H1 (cell line): ENCODE data around the gene SMIM1. TPM values are rescaled to one million over a fixed set of nuclear protein-coding genes. Genes with fewer than 3 reads are reported as not detected.

Experiments used
- CTCF ChIA-PET: fragments of 300-600 bp; sonication (Branson Sonifier 250); formaldehyde crosslinking; loops from one replicate; lab custom pipeline; 2021; ENCODE audit not compliant: partially characterized antibody; lab: Charles Lee
- POLR2A ChIA-PET: fragments of 300-600 bp; sonication (Branson Sonifier 250); formaldehyde crosslinking; loops from one replicate; lab custom pipeline; 2021; ENCODE audit warnings: inconsistent platforms; ENCODE audit not compliant: partially characterized antibody; lab: Charles Lee
- DNase-seq, 2 experiments: peaks; one replicate each; pipeline versions ENCODE4 v3.0.0 to v3.0.0-alpha.2; 2010 to 2022; ENCODE audit warnings: low spot score in 2 of 2, low read depth in 1 of 2, mixed read lengths in 1 of 2
- FAIRE-seq: peaks from 2 replicates; lab custom pipeline; 2011; peaks lifted over from hg19 to GRCh38; lab: Jason Lieb, UNC
- H2AFZ ChIP-seq: 2 replicates; pipeline ENCODE4 v1.8.1; 2012; ENCODE audit warnings: low read length, inconsistent platforms
- H2AK5ac ChIP-seq: 2 replicates; pipeline ENCODE4 v1.6.1; 2013; ENCODE audit warnings: low read depth, low read length
- H2BK120ac ChIP-seq: replicated peaks from 2 replicates; pipeline ENCODE3; 2013; ENCODE audit warnings: low read depth, low read length, inconsistent platforms
- H2BK12ac ChIP-seq: 2 replicates; pipeline ENCODE4 v1.6.1; 2013; ENCODE audit warnings: low read depth, low read length
- H2BK15ac ChIP-seq: 2 replicates; pipeline ENCODE4 v1.6.1; 2013; ENCODE audit warnings: low read length
- H2BK20ac ChIP-seq: 2 replicates; pipeline ENCODE4 v1.6.1; 2013; ENCODE audit warnings: low read length
- H2BK5ac ChIP-seq: 2 replicates; pipeline ENCODE4 v1.6.1; 2013; ENCODE audit warnings: low read depth, low read length
- H3K14ac ChIP-seq: 2 replicates; pipeline ENCODE4 v1.6.1; 2013; ENCODE audit warnings: inconsistent platforms; ENCODE audit not compliant: insufficient read length
- H3K18ac ChIP-seq: 2 replicates; pipeline ENCODE4 v1.6.1; 2013; ENCODE audit warnings: low read length; ENCODE audit errors: extremely low read depth
- H3K23ac ChIP-seq: 2 replicates; pipeline ENCODE4 v1.6.1; 2013; ENCODE audit warnings: inconsistent platforms; ENCODE audit not compliant: insufficient read length
- H3K23me2 ChIP-seq: 2 replicates; pipeline ENCODE4 v1.6.1; 2013; ENCODE audit warnings: low read depth, low read length
- H3K27ac ChIP-seq: 2 replicates; pipeline ENCODE4 v1.6.1; 2011; ENCODE audit warnings: low read depth, low read length, inconsistent platforms
- H3K27me3 ChIP-seq, 4 experiments: replicated peaks in 1 of 4; 1 replicate in 1 of 4; 2 replicates in 3 of 4; pipeline versions ENCODE4 v1.6.1 to v1.8.1; 2011 to 2013; ENCODE audit warnings: low read length in 3 of 4, mild to moderate bottlenecking in 3 of 4, inconsistent platforms in 2 of 4, mixed read lengths in 2 of 4, moderate library complexity in 1 of 4; ENCODE audit not compliant: control insufficient read depth in 3 of 4, insufficient read depth in 3 of 4; ENCODE audit errors: extremely low read depth in 1 of 4
- H3K36me3 ChIP-seq, 4 experiments: 2 replicates each; pipeline versions ENCODE4 v1.6.1 to v1.8.1; 2011 to 2013; ENCODE audit warnings: mild to moderate bottlenecking in 4 of 4, low read length in 3 of 4, moderate library complexity in 2 of 4, control low read depth in 1 of 4, inconsistent platforms in 1 of 4; ENCODE audit not compliant: insufficient read depth in 4 of 4, control insufficient read depth in 2 of 4
- H3K4ac ChIP-seq: replicated peaks from 2 replicates; pipeline ENCODE3; 2013; ENCODE audit warnings: low read length, low read depth, mixed read lengths, inconsistent platforms; ENCODE audit not compliant: insufficient read length
- H3K4me1 ChIP-seq, 4 experiments: replicated peaks in 1 of 4; 1 replicate in 1 of 4; 2 replicates in 3 of 4; pipeline versions ENCODE4 v1.6.1 to v1.8.1; 2011 to 2013; ENCODE audit warnings: low read length in 3 of 4, inconsistent platforms in 2 of 4, mixed read lengths in 1 of 4; ENCODE audit not compliant: insufficient read depth in 4 of 4, control insufficient read depth in 3 of 4
- H3K4me2 ChIP-seq, 2 experiments: 2 replicates each; pipeline versions ENCODE4 v1.6.1 to v1.8.1; 2011 to 2013; ENCODE audit warnings: low read depth in 2 of 2, low read length in 2 of 2, control low read depth in 1 of 2, inconsistent platforms in 1 of 2, mild to moderate bottlenecking in 1 of 2; ENCODE audit not compliant: insufficient read depth in 1 of 2
- H3K4me3 ChIP-seq, 4 experiments: fragments of 200-600, 300-600 bp in 1 of 4; sonication (generic), shearing (Covaris generic), sonication (Bioruptor Twin) in 1 of 4; 2 replicates each; pipeline versions ENCODE4 v1.5.1 to v1.8.1; 2011 to 2016; ENCODE audit warnings: low read length in 4 of 4, low read depth in 3 of 4, control low read depth in 2 of 4, inconsistent platforms in 2 of 4, mild to moderate bottlenecking in 2 of 4, mixed read lengths in 1 of 4, moderate library complexity in 1 of 4; ENCODE audit not compliant: insufficient read depth in 2 of 4; ENCODE audit errors: extremely low read depth in 1 of 4
- H3K56ac ChIP-seq: replicated peaks from 2 replicates; pipeline ENCODE3; 2013; ENCODE audit warnings: low read depth, mild to moderate bottlenecking, mixed read lengths, low read length, inconsistent platforms; ENCODE audit not compliant: insufficient read length
- H3K79me1 ChIP-seq: 2 replicates; pipeline ENCODE4 v1.6.1; 2013; ENCODE audit warnings: low read depth, low read length, control low read depth
- H3K79me2 ChIP-seq, 2 experiments: 2 replicates each; pipeline versions ENCODE4 v1.6.1 to v1.8.1; 2012 to 2013; ENCODE audit warnings: low read length in 2 of 2, mild to moderate bottlenecking in 2 of 2, inconsistent platforms in 1 of 2; ENCODE audit not compliant: insufficient read depth in 2 of 2, control insufficient read depth in 1 of 2
- H3K9ac ChIP-seq, 4 experiments: replicated peaks in 1 of 4; 1 replicate in 1 of 4; 2 replicates in 3 of 4; pipeline versions ENCODE4 v1.6.1 to v1.8.1; 2011 to 2013; ENCODE audit warnings: low read depth in 3 of 4, low read length in 3 of 4, control low read depth in 2 of 4, mild to moderate bottlenecking in 2 of 4, moderate library complexity in 2 of 4, inconsistent platforms in 1 of 4; ENCODE audit errors: extremely low read depth in 1 of 4
- H3K9me3 ChIP-seq, 2 experiments: 2 replicates each; pipeline versions ENCODE4 v1.6.1 to v1.8.1; 2012 to 2013; ENCODE audit warnings: mild to moderate bottlenecking in 2 of 2, moderate library complexity in 2 of 2, control low read depth in 1 of 2, inconsistent platforms in 1 of 2, low read depth in 1 of 2, low read length in 1 of 2, mixed read lengths in 1 of 2; ENCODE audit not compliant: insufficient read depth in 2 of 2
- H4K20me1 ChIP-seq, 2 experiments: replicated peaks in 1 of 2; 2 replicates each; pipeline versions ENCODE3 to v1.8.1; 2011 to 2013; ENCODE audit warnings: inconsistent platforms in 2 of 2, low read length in 2 of 2, mild to moderate bottlenecking in 1 of 2; ENCODE audit not compliant: insufficient read depth in 2 of 2, control insufficient read depth in 1 of 2
- H4K5ac ChIP-seq: 2 replicates; pipeline ENCODE4 v1.6.1; 2013; ENCODE audit warnings: low read length, low read depth, mixed read lengths, inconsistent platforms; ENCODE audit not compliant: insufficient read length
- H4K8ac ChIP-seq: 2 replicates; pipeline ENCODE4 v1.8.0; 2013; ENCODE audit warnings: mild to moderate bottlenecking, moderate library complexity, low read length, inconsistent platforms; ENCODE audit not compliant: insufficient read depth; ENCODE audit errors: extremely low read depth
- H4K91ac ChIP-seq: replicated peaks from 2 replicates; pipeline ENCODE3; 2013; ENCODE audit warnings: low read length, mixed read lengths, inconsistent platforms; ENCODE audit not compliant: insufficient read length
- BACH1 ChIP-seq: IDR thresholded peaks from 2 replicates; pipeline ENCODE4 v1.6.1; 2012; ENCODE audit warnings: low read length, improper control_type of control experiment
- BRCA1 ChIP-seq: IDR thresholded peaks from 2 replicates; pipeline ENCODE4 v1.6.1; 2012; ENCODE audit warnings: low read depth, low read length, improper control_type of control experiment
- CBX5 ChIP-seq: fragments of 300-800, 300-1000 bp; sonication (generic); IDR thresholded peaks from 2 replicates; pipeline ENCODE4 v1.7.1; 2016; ENCODE audit warnings: antibody characterized with exemption, low read length, low read depth
- CEBPB ChIP-seq: IDR thresholded peaks from 2 replicates; pipeline ENCODE4 v1.6.1; 2012; ENCODE audit warnings: low read depth, low read length
- CREB1 ChIP-seq: IDR thresholded peaks from 2 replicates; pipeline ENCODE4 v1.6.1; 2012; ENCODE audit warnings: inconsistent platforms
- EP300 ChIP-seq, 2 experiments: IDR thresholded peaks; 1 replicate in 1 of 2; 2 replicates in 1 of 2; pipeline ENCODE4 v1.6.1; 2011 to 2012; ENCODE audit warnings: low read depth in 2 of 2, low read length in 2 of 2, mild to moderate bottlenecking in 2 of 2, borderline replicate concordance in 1 of 2, inconsistent platforms in 1 of 2, moderate library complexity in 1 of 2
- GABPA ChIP-seq: IDR thresholded peaks from 2 replicates; pipeline ENCODE4 v1.6.1; 2011; ENCODE audit warnings: mild to moderate bottlenecking, low read length, moderate library complexity, borderline replicate concordance; ENCODE audit not compliant: insufficient read depth
- GTF2F1 ChIP-seq: IDR thresholded peaks from 2 replicates; pipeline ENCODE4 v1.6.1; 2012; ENCODE audit warnings: low read depth, low read length, improper control_type of control experiment, borderline replicate concordance
- JUN ChIP-seq: IDR thresholded peaks from 2 replicates; pipeline ENCODE4 v1.6.1; 2011; ENCODE audit warnings: low read depth, mild to moderate bottlenecking, improper control_type of control experiment, low read length
- PHF8 ChIP-seq: fragments of 200-600 bp; sonication (generic); conservative IDR thresholded peaks from 2 replicates; pipeline ENCODE4 v1.7.1; 2012; ENCODE audit warnings: low read depth, mild to moderate bottlenecking, inconsistent platforms, low read length, moderate library complexity
- TBP ChIP-seq: IDR thresholded peaks from 2 replicates; pipeline ENCODE4 v1.6.1; 2011; ENCODE audit warnings: low read depth, low read length, improper control_type of control experiment
- TCF12 ChIP-seq: IDR thresholded peaks from 2 replicates; pipeline ENCODE4 v1.6.1; 2011; ENCODE audit warnings: low read depth, mild to moderate bottlenecking, low read length
- WGBS, 2 experiments: shearing (Covaris generic) in 1 of 2; methylation state at CpG; one replicate each; pipeline versions ENCODE4 v1.1.6 to v1.1.7; 2013 to 2015; ENCODE audit warnings: low lambda C conversion rate in 2 of 2, mixed read lengths in 2 of 2, inconsistent platforms in 1 of 2, low coverage in 1 of 2, missing lambda C conversion rate in 1 of 2; ENCODE audit not compliant: insufficient replicate concordance in 2 of 2, insufficient coverage in 1 of 2, insufficient read length in 1 of 2; ENCODE audit errors: extremely low coverage in 1 of 2, missing lambda C conversion rate in 1 of 2; 5-methylcytosine and 5-hydroxymethylcytosine counted together
- polyA plus RNA-seq, 7 experiments: library from polyadenylated mRNA; depleted of rRNA in 3 of 7; stranded (reverse) in 5 of 7; unstranded in 2 of 7; fragments of >200 nt in 5 of 7; fragments of 200-250 nt in 2 of 7; gene quantifications; 1 replicate in 5 of 7; 2 replicates in 1 of 7; 4 replicates in 1 of 7; pipeline versions ENCODE4 v1.2.1 to v1.2.3, GENCODE V29; 2011 to 2013; ENCODE audit warnings: missing spikeins in 2 of 7, mixed read lengths in 2 of 7
- total RNA-seq: library from RNA; stranded (reverse); fragmentation: NEBNext Ultra II Directional; extraction: Animal tissue kit (Norgen Biotek cat#: 25700); gene quantifications from 2 replicates; pipeline ENCODE4 v1.2.1, GENCODE V29; 2021
- TF ChIP-seq, protein P1 (sequence below): IDR thresholded peaks from 2 replicates; pipeline ENCODE4 v1.6.1; 2012; ENCODE audit warnings: low read length, inconsistent platforms

SMIM1 gene
- total and polyA plus RNA-seq, 2 of the 8 experiments (the other 6 are each of a cell fraction or from before 2014, with no cell fraction given) = 7.7 to 9.7 TPM

DNA sequence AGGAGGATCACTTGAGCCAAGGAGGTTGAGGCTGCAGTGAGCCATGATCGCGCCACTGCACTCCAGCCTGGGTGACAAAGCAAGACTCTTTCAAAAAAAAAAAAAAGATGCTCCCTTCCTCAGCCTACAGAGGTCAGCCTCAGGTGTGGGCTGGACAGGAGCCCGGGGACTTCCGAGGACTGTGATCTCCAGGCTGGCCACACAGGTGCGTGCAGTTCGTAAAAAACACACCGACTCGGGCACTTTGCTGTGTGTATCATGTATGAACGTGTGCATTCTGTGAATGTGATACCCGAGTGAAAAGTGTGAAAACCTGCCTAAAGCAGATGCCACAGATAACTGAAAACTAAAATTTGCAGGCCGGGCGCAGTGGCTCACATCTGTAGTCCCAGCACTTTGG, 28.7 kb upstream of the SMIM1 start:
- no peak overlapping the region; a peak in 1 of 4 replicates for H3K4me2 ChIP-seq
- peaks cover 12 to 44% (median 32%) of the 10 kb centered on the region in 4 experiments for H3K36me3 ChIP-seq
- no peaks in the 10 kb centered on the region for H3K27me3 ChIP-seq
- peaks cover 23% of the 10 kb centered on the region for H3K79me1 ChIP-seq
- H2BK5ac ChIP-seq = no peak overlapping the region
- no peak for DNase-seq
- peaks cover 0 to 16% (median 13%) of the 10 kb centered on the region in 4 experiments; a peak in 6 of 7 replicates for H3K4me1 ChIP-seq
- H3K14ac ChIP-seq = no peak overlapping the region
- no peak overlapping the region for H3K56ac ChIP-seq
- H3K23me2 ChIP-seq = peaks cover 14% of the 10 kb centered on the region
- FAIRE-seq = no peak
- H4K8ac ChIP-seq = no peak overlapping the region
- no peaks in the 10 kb centered on the region for H3K9me3 ChIP-seq
- no peak overlapping the region for H3K4ac ChIP-seq
- WGBS, 2 experiments = 97% methylated on average over 12 of the region's 12 CpGs; no CpG with 5 or more reads in 1 of the 2 experiments
- peaks cover 8 to 43% of the 10 kb centered on the region in 2 experiments for H4K20me1 ChIP-seq
- H3K23ac ChIP-seq = no peak overlapping the region
- ChIA-PET POLR2A (no interaction called here), CTCF (interaction anchor here (0.6 to 3.1 kb wide), 3 partner anchors 19 to 35 kb away, joined by 3 to 8 read pairs (median 6); no protein-coding TSS in a partner anchor)
- H4K5ac ChIP-seq = no peak overlapping the region
- H3K27ac ChIP-seq = no peak overlapping the region
- H3K18ac ChIP-seq = no peak overlapping the region
- H3K79me2 ChIP-seq = peaks cover 0 to 31% of the 10 kb centered on the region in 2 experiments; a peak in 3 of 4 replicates
- H2BK15ac ChIP-seq = no peak overlapping the region
- no peak overlapping the region for H3K9ac ChIP-seq
- H2BK20ac ChIP-seq = no peak overlapping the region
- no peak overlapping the region for H2BK120ac ChIP-seq
- no peak overlapping the region for H4K91ac ChIP-seq
- no peak overlapping the region for H2AFZ ChIP-seq
- no peak overlapping the region for H3K4me3 ChIP-seq
- H2BK12ac ChIP-seq = no peak overlapping the region
- H2AK5ac ChIP-seq = no peak overlapping the region
- TF ChIP-seq BRCA1 = no peak
- TF ChIP-seq JUN = no peak
- TF ChIP-seq GTF2F1 = no peak
- no peak for TF ChIP-seq GABPA
- no peak for TF ChIP-seq CBX5
- TF ChIP-seq TCF12 = no peak
- no peak for TF ChIP-seq PHF8
- no peak for TF ChIP-seq TBP
- TF ChIP-seq, protein P1, sequence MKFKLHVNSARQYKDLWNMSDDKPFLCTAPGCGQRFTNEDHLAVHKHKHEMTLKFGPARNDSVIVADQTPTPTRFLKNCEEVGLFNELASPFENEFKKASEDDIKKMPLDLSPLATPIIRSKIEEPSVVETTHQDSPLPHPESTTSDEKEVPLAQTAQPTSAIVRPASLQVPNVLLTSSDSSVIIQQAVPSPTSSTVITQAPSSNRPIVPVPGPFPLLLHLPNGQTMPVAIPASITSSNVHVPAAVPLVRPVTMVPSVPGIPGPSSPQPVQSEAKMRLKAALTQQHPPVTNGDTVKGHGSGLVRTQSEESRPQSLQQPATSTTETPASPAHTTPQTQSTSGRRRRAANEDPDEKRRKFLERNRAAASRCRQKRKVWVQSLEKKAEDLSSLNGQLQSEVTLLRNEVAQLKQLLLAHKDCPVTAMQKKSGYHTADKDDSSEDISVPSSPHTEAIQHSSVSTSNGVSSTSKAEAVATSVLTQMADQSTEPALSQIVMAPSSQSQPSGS = no peak
- TF ChIP-seq CEBPB = no peak
- no peak for TF ChIP-seq EP300 (IDR thresholded peaks at IDR 0.05; ENCODE audit: borderline replicate concordance in 1 of 2, low read depth in 2 of 2, low read length in 2 of 2)
- no peak for TF ChIP-seq CREB1
- no peak for TF ChIP-seq BACH1
